H1 (cell line): ENCODE data around the gene MVK. TPM values are rescaled to one million over a fixed set of nuclear protein-coding genes. Genes with fewer than 3 reads are reported as not detected.

Experiments used
- CTCF ChIA-PET: fragments of 300-600 bp; sonication (Branson Sonifier 250); formaldehyde crosslinking; loops from one replicate; lab custom pipeline; 2021; ENCODE audit not compliant: partially characterized antibody; lab: Charles Lee
- POLR2A ChIA-PET: fragments of 300-600 bp; sonication (Branson Sonifier 250); formaldehyde crosslinking; loops from one replicate; lab custom pipeline; 2021; ENCODE audit warnings: inconsistent platforms; ENCODE audit not compliant: partially characterized antibody; lab: Charles Lee
- DNase-seq, 2 experiments: peaks; one replicate each; pipeline versions ENCODE4 v3.0.0 to v3.0.0-alpha.2; 2010 to 2022; ENCODE audit warnings: low spot score in 2 of 2, low read depth in 1 of 2, mixed read lengths in 1 of 2
- FAIRE-seq: peaks from 2 replicates; lab custom pipeline; 2011; peaks lifted over from hg19 to GRCh38; lab: Jason Lieb, UNC
- H2AFZ ChIP-seq: 2 replicates; pipeline ENCODE4 v1.8.1; 2012; ENCODE audit warnings: low read length, inconsistent platforms
- H2AK5ac ChIP-seq: 2 replicates; pipeline ENCODE4 v1.6.1; 2013; ENCODE audit warnings: low read depth, low read length
- H2BK120ac ChIP-seq: replicated peaks from 2 replicates; pipeline ENCODE3; 2013; ENCODE audit warnings: low read depth, low read length, inconsistent platforms
- H2BK12ac ChIP-seq: 2 replicates; pipeline ENCODE4 v1.6.1; 2013; ENCODE audit warnings: low read depth, low read length
- H2BK15ac ChIP-seq: 2 replicates; pipeline ENCODE4 v1.6.1; 2013; ENCODE audit warnings: low read length
- H2BK20ac ChIP-seq: 2 replicates; pipeline ENCODE4 v1.6.1; 2013; ENCODE audit warnings: low read length
- H2BK5ac ChIP-seq: 2 replicates; pipeline ENCODE4 v1.6.1; 2013; ENCODE audit warnings: low read depth, low read length
- H3K14ac ChIP-seq: 2 replicates; pipeline ENCODE4 v1.6.1; 2013; ENCODE audit warnings: inconsistent platforms; ENCODE audit not compliant: insufficient read length
- H3K18ac ChIP-seq: 2 replicates; pipeline ENCODE4 v1.6.1; 2013; ENCODE audit warnings: low read length; ENCODE audit errors: extremely low read depth
- H3K23ac ChIP-seq: 2 replicates; pipeline ENCODE4 v1.6.1; 2013; ENCODE audit warnings: inconsistent platforms; ENCODE audit not compliant: insufficient read length
- H3K23me2 ChIP-seq: 2 replicates; pipeline ENCODE4 v1.6.1; 2013; ENCODE audit warnings: low read depth, low read length
- H3K27ac ChIP-seq: 2 replicates; pipeline ENCODE4 v1.6.1; 2011; ENCODE audit warnings: low read depth, low read length, inconsistent platforms
- H3K27me3 ChIP-seq, 4 experiments: replicated peaks in 1 of 4; 1 replicate in 1 of 4; 2 replicates in 3 of 4; pipeline versions ENCODE4 v1.6.1 to v1.8.1; 2011 to 2013; ENCODE audit warnings: low read length in 3 of 4, mild to moderate bottlenecking in 3 of 4, inconsistent platforms in 2 of 4, mixed read lengths in 2 of 4, moderate library complexity in 1 of 4; ENCODE audit not compliant: control insufficient read depth in 3 of 4, insufficient read depth in 3 of 4; ENCODE audit errors: extremely low read depth in 1 of 4
- H3K36me3 ChIP-seq, 4 experiments: 2 replicates each; pipeline versions ENCODE4 v1.6.1 to v1.8.1; 2011 to 2013; ENCODE audit warnings: mild to moderate bottlenecking in 4 of 4, low read length in 3 of 4, moderate library complexity in 2 of 4, control low read depth in 1 of 4, inconsistent platforms in 1 of 4; ENCODE audit not compliant: insufficient read depth in 4 of 4, control insufficient read depth in 2 of 4
- H3K4ac ChIP-seq: replicated peaks from 2 replicates; pipeline ENCODE3; 2013; ENCODE audit warnings: low read length, low read depth, mixed read lengths, inconsistent platforms; ENCODE audit not compliant: insufficient read length
- H3K4me1 ChIP-seq, 4 experiments: replicated peaks in 1 of 4; 1 replicate in 1 of 4; 2 replicates in 3 of 4; pipeline versions ENCODE4 v1.6.1 to v1.8.1; 2011 to 2013; ENCODE audit warnings: low read length in 3 of 4, inconsistent platforms in 2 of 4, mixed read lengths in 1 of 4; ENCODE audit not compliant: insufficient read depth in 4 of 4, control insufficient read depth in 3 of 4
- H3K4me2 ChIP-seq, 2 experiments: 2 replicates each; pipeline versions ENCODE4 v1.6.1 to v1.8.1; 2011 to 2013; ENCODE audit warnings: low read depth in 2 of 2, low read length in 2 of 2, control low read depth in 1 of 2, inconsistent platforms in 1 of 2, mild to moderate bottlenecking in 1 of 2; ENCODE audit not compliant: insufficient read depth in 1 of 2
- H3K4me3 ChIP-seq, 4 experiments: fragments of 200-600, 300-600 bp in 1 of 4; sonication (generic), shearing (Covaris generic), sonication (Bioruptor Twin) in 1 of 4; 2 replicates each; pipeline versions ENCODE4 v1.5.1 to v1.8.1; 2011 to 2016; ENCODE audit warnings: low read length in 4 of 4, low read depth in 3 of 4, control low read depth in 2 of 4, inconsistent platforms in 2 of 4, mild to moderate bottlenecking in 2 of 4, mixed read lengths in 1 of 4, moderate library complexity in 1 of 4; ENCODE audit not compliant: insufficient read depth in 2 of 4; ENCODE audit errors: extremely low read depth in 1 of 4
- H3K56ac ChIP-seq: replicated peaks from 2 replicates; pipeline ENCODE3; 2013; ENCODE audit warnings: low read depth, mild to moderate bottlenecking, mixed read lengths, low read length, inconsistent platforms; ENCODE audit not compliant: insufficient read length
- H3K79me1 ChIP-seq: 2 replicates; pipeline ENCODE4 v1.6.1; 2013; ENCODE audit warnings: low read depth, low read length, control low read depth
- H3K79me2 ChIP-seq, 2 experiments: 2 replicates each; pipeline versions ENCODE4 v1.6.1 to v1.8.1; 2012 to 2013; ENCODE audit warnings: low read length in 2 of 2, mild to moderate bottlenecking in 2 of 2, inconsistent platforms in 1 of 2; ENCODE audit not compliant: insufficient read depth in 2 of 2, control insufficient read depth in 1 of 2
- H3K9ac ChIP-seq, 4 experiments: replicated peaks in 1 of 4; 1 replicate in 1 of 4; 2 replicates in 3 of 4; pipeline versions ENCODE4 v1.6.1 to v1.8.1; 2011 to 2013; ENCODE audit warnings: low read depth in 3 of 4, low read length in 3 of 4, control low read depth in 2 of 4, mild to moderate bottlenecking in 2 of 4, moderate library complexity in 2 of 4, inconsistent platforms in 1 of 4; ENCODE audit errors: extremely low read depth in 1 of 4
- H3K9me3 ChIP-seq, 2 experiments: 2 replicates each; pipeline versions ENCODE4 v1.6.1 to v1.8.1; 2012 to 2013; ENCODE audit warnings: mild to moderate bottlenecking in 2 of 2, moderate library complexity in 2 of 2, control low read depth in 1 of 2, inconsistent platforms in 1 of 2, low read depth in 1 of 2, low read length in 1 of 2, mixed read lengths in 1 of 2; ENCODE audit not compliant: insufficient read depth in 2 of 2
- H4K20me1 ChIP-seq, 2 experiments: replicated peaks in 1 of 2; 2 replicates each; pipeline versions ENCODE3 to v1.8.1; 2011 to 2013; ENCODE audit warnings: inconsistent platforms in 2 of 2, low read length in 2 of 2, mild to moderate bottlenecking in 1 of 2; ENCODE audit not compliant: insufficient read depth in 2 of 2, control insufficient read depth in 1 of 2
- H4K5ac ChIP-seq: 2 replicates; pipeline ENCODE4 v1.6.1; 2013; ENCODE audit warnings: low read length, low read depth, mixed read lengths, inconsistent platforms; ENCODE audit not compliant: insufficient read length
- H4K8ac ChIP-seq: 2 replicates; pipeline ENCODE4 v1.8.0; 2013; ENCODE audit warnings: mild to moderate bottlenecking, moderate library complexity, low read length, inconsistent platforms; ENCODE audit not compliant: insufficient read depth; ENCODE audit errors: extremely low read depth
- H4K91ac ChIP-seq: replicated peaks from 2 replicates; pipeline ENCODE3; 2013; ENCODE audit warnings: low read length, mixed read lengths, inconsistent platforms; ENCODE audit not compliant: insufficient read length
- ASH2L ChIP-seq: fragments of 200-600, 300-600 bp; sonication (generic); IDR thresholded peaks from one replicate; pipeline ENCODE4 v1.7.1; 2017; ENCODE audit warnings: low read length
- ATF2 ChIP-seq: IDR thresholded peaks from 2 replicates; pipeline ENCODE4 v1.6.1; 2012; ENCODE audit warnings: low read length, inconsistent platforms
- CTCF ChIP-seq, 3 experiments: IDR thresholded peaks; 1 replicate in 2 of 3; 2 replicates in 1 of 3; pipeline versions ENCODE4 v1.5.1 to v1.6.1; 2011; ENCODE audit warnings: low read length in 3 of 3, mild to moderate bottlenecking in 3 of 3, inconsistent platforms in 2 of 3, low read depth in 1 of 3, moderate library complexity in 1 of 3; ENCODE audit not compliant: insufficient read depth in 1 of 3; ENCODE audit errors: control extremely low read depth in 1 of 3
- KDM5A ChIP-seq: fragments of 200-600 bp; IDR thresholded peaks from 2 replicates; pipeline ENCODE4 v1.7.1; 2012; ENCODE audit warnings: mild to moderate bottlenecking, low read length, inconsistent platforms, mixed read lengths
- SP2 ChIP-seq: IDR thresholded peaks from 2 replicates; pipeline ENCODE4 v1.6.1; 2012; ENCODE audit warnings: mild to moderate bottlenecking, low read length, inconsistent platforms
- TAF1 ChIP-seq: IDR thresholded peaks from 2 replicates; pipeline ENCODE4 v1.6.1; 2011; ENCODE audit warnings: mild to moderate bottlenecking, low read depth, low read length
- TCF12 ChIP-seq: IDR thresholded peaks from 2 replicates; pipeline ENCODE4 v1.6.1; 2011; ENCODE audit warnings: low read depth, mild to moderate bottlenecking, low read length
- ZNF274 ChIP-seq: IDR thresholded peaks from 2 replicates; pipeline ENCODE4 v1.7.0; 2012; ENCODE audit warnings: low read length, borderline replicate concordance; ENCODE audit errors: extremely low read depth
- WGBS, 2 experiments: shearing (Covaris generic) in 1 of 2; methylation state at CpG; one replicate each; pipeline versions ENCODE4 v1.1.6 to v1.1.7; 2013 to 2015; ENCODE audit warnings: low lambda C conversion rate in 2 of 2, mixed read lengths in 2 of 2, inconsistent platforms in 1 of 2, low coverage in 1 of 2, missing lambda C conversion rate in 1 of 2; ENCODE audit not compliant: insufficient replicate concordance in 2 of 2, insufficient coverage in 1 of 2, insufficient read length in 1 of 2; ENCODE audit errors: extremely low coverage in 1 of 2, missing lambda C conversion rate in 1 of 2; 5-methylcytosine and 5-hydroxymethylcytosine counted together
- polyA plus RNA-seq, 7 experiments: library from polyadenylated mRNA; depleted of rRNA in 3 of 7; stranded (reverse) in 5 of 7; unstranded in 2 of 7; fragments of >200 nt in 5 of 7; fragments of 200-250 nt in 2 of 7; gene quantifications; 1 replicate in 5 of 7; 2 replicates in 1 of 7; 4 replicates in 1 of 7; pipeline versions ENCODE4 v1.2.1 to v1.2.3, GENCODE V29; 2011 to 2013; ENCODE audit warnings: missing spikeins in 2 of 7, mixed read lengths in 2 of 7
- total RNA-seq: library from RNA; stranded (reverse); fragmentation: NEBNext Ultra II Directional; extraction: Animal tissue kit (Norgen Biotek cat#: 25700); gene quantifications from 2 replicates; pipeline ENCODE4 v1.2.1, GENCODE V29; 2021

Gene MVK
- total and polyA plus RNA-seq, 2 of the 8 experiments (the other 6 are each of a cell fraction or from before 2014, with no cell fraction given): 15.7 to 20.9 TPM

GRCh38 chr12:109600481-109600880 lies 26.9 kb downstream of the MVK start:
- no peak overlapping the region for H3K14ac ChIP-seq
- H3K79me1 ChIP-seq: no peaks in the 10 kb centered on the region
- no peaks in the 10 kb centered on the region for H3K27me3 ChIP-seq
- no peak overlapping the region for H2AFZ ChIP-seq
- no peak overlapping the region for H3K9ac ChIP-seq
- no peak overlapping the region for H3K18ac ChIP-seq
- H3K4me1 ChIP-seq: peaks cover 0 to 7% (median 2%) of the 10 kb centered on the region in 4 experiments; a peak in 4 of 7 replicates
- 85% methylated on average over 2 of the region's 2 CpGs; no CpG with 5 or more reads in 1 of the 2 experiments for WGBS, 2 experiments
- peaks cover 0 to 6% (median 0%) of the 10 kb centered on the region in 4 experiments; a peak in 2 of 8 replicates for H3K36me3 ChIP-seq
- H4K8ac ChIP-seq: no peak overlapping the region
- no peak overlapping the region; the same call in 1 of the 2 replicates for H3K27ac ChIP-seq
- no peaks in the 10 kb centered on the region for H3K23me2 ChIP-seq
- CTCF ChIA-PET: interaction anchor here (0.5 to 11.3 kb wide), 12 partner anchors 14 to 204 kb away, joined by 3 to 163 read pairs (median 18); partner anchors contain the start of gene FAM222A
- no peak overlapping the region for H3K4ac ChIP-seq
- H3K9me3 ChIP-seq: no peaks in the 10 kb centered on the region
- no peak overlapping the region for H3K4me2 ChIP-seq
- H4K5ac ChIP-seq: no peak overlapping the region
- H2BK5ac ChIP-seq: no peak overlapping the region
- H2BK12ac ChIP-seq: no peak overlapping the region
- H3K23ac ChIP-seq: no peak overlapping the region
- peaks cover 0 to 4% of the 10 kb centered on the region in 2 experiments for H4K20me1 ChIP-seq
- TF ChIP-seq ASH2L: no peak
- no peak for TF ChIP-seq CTCF (IDR thresholded peaks at IDR 0.05; ENCODE audit: control extremely low read depth in 1 of 3, insufficient read depth in 1 of 3, low read depth in 1 of 3, low read length in 3 of 3)
- no peak for TF ChIP-seq SP2
- TF ChIP-seq KDM5A: no peak
- TF ChIP-seq TCF12: no peak
- no peak for TF ChIP-seq ZNF274
- no peak for TF ChIP-seq TAF1
- TF ChIP-seq ATF2: no peak
- TF ChIP-seq, all 59 proteins: peak for 0
- Histone ChIP-seq H2AK5ac (no peak overlapping the region), H2BK20ac (no peak overlapping the region), H2BK120ac (no peak overlapping the region), H3K79me2 (no peaks in the 10 kb centered on the region), H4K91ac (no peak overlapping the region), H3K56ac (no peak overlapping the region), H3K4me3 (no peak overlapping the region), H2BK15ac (no peak overlapping the region)
- POLR2A ChIA-PET: no interaction called here
- DNase-seq (no peak), FAIRE-seq (no peak)
